Ovary (tissue), 3 donors: ENCODE measurements around the gene ECM1.

Experiments
- EP300 ChIP-seq: sonication (generic); formaldehyde crosslinking; IDR thresholded peaks from one replicate; pipeline ENCODE4 v1.6.1; 2017; ENCODE audit warnings: antibody characterized with exemption
- POLR2A ChIP-seq: fragments of 450-650 bp; IDR thresholded peaks from one replicate; pipeline ENCODE4 v1.6.1; 2017; ENCODE audit warnings: antibody characterized with exemption, mild to moderate bottlenecking, moderate library complexity
- TF ChIP-seq, protein P1 (sequence below), 3 donors: fragments of 450-650 bp in 2 of 3; fragments of 200-600 bp in 1 of 3; IDR thresholded peaks; one replicate each; pipeline versions ENCODE4 v1.5.1 to v1.8.0; 2016 to 2022; ENCODE audit warnings: antibody characterized with exemption in 3 of 3, mild to moderate bottlenecking in 1 of 3
- donor health status: DM: no; HTN: no; CAD: no.

DNA sequence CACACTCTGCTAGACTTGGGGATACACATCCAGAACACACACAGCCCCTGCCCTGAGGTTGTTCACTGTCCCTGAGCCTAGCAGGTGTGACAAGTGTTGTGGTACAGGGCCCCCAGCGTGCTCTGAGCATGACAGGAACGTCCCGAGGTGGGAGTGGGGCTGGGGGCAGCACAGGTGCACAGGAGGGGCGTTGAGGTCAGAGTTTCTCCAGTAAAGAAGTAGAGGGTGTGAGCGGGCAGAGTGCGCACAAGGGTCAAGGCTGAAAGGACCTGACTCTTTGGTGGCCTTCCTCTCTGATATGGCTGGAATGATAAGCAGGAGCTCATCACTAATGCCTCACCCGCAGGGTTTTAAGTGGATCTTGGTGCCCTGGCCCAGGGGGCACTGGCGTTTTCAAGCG, 6.4 kb downstream of the ECM1 start:
- TF ChIP-seq, protein P1, sequence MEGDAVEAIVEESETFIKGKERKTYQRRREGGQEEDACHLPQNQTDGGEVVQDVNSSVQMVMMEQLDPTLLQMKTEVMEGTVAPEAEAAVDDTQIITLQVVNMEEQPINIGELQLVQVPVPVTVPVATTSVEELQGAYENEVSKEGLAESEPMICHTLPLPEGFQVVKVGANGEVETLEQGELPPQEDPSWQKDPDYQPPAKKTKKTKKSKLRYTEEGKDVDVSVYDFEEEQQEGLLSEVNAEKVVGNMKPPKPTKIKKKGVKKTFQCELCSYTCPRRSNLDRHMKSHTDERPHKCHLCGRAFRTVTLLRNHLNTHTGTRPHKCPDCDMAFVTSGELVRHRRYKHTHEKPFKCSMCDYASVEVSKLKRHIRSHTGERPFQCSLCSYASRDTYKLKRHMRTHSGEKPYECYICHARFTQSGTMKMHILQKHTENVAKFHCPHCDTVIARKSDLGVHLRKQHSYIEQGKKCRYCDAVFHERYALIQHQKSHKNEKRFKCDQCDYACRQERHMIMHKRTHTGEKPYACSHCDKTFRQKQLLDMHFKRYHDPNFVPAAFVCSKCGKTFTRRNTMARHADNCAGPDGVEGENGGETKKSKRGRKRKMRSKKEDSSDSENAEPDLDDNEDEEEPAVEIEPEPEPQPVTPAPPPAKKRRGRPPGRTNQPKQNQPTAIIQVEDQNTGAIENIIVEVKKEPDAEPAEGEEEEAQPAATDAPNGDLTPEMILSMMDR (IDR thresholded peaks at IDR 0.05): no peak
- TF ChIP-seq EP300 (no peak), POLR2A (no peak)
